ENCODE data around the gene TAPBPL.

DNA sequence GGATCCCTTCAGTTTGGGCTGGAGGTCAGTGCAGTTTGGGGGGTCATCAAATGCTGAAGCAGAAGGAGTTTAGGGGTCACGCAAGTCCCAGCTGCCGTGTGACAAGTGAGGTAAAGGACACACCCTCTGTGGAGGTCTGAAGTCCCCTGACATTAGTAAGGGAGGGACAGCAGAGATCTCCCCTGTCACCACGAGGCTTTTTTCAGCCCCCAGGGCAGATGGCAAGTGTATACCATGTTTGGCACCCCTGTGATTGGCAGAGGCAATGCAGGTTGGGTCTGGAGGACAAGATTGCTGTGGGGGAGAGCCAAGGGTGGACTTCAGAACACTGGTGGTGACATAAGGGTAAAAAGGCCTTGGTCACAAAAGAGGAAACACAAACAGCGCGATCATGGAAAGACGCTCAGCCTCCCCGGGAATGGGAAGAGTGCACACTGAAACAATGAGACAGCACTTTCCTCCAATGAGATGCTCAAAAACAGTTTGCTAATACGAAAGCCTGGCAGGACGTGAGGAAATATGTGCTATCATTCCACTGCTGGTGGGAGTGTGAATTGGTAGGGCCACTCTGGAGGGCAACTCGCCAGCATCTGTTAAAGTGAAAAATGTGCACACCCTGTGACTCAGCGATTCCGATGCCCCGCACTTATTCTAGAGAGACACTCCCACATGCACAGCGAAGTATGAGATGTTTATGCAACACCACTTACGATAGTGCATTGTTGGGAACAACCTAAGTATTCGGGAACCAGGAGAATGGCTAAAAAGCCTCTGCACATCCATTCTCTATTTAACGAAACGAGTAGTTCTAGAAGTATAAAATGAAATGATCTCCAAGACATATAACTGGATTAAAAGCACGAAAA, 21.5 kb upstream of the TAPBPL start:
- TF ChIP-seq, protein P1, sequence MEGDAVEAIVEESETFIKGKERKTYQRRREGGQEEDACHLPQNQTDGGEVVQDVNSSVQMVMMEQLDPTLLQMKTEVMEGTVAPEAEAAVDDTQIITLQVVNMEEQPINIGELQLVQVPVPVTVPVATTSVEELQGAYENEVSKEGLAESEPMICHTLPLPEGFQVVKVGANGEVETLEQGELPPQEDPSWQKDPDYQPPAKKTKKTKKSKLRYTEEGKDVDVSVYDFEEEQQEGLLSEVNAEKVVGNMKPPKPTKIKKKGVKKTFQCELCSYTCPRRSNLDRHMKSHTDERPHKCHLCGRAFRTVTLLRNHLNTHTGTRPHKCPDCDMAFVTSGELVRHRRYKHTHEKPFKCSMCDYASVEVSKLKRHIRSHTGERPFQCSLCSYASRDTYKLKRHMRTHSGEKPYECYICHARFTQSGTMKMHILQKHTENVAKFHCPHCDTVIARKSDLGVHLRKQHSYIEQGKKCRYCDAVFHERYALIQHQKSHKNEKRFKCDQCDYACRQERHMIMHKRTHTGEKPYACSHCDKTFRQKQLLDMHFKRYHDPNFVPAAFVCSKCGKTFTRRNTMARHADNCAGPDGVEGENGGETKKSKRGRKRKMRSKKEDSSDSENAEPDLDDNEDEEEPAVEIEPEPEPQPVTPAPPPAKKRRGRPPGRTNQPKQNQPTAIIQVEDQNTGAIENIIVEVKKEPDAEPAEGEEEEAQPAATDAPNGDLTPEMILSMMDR (IDR thresholded peaks at IDR 0.05 in 8 of 11, conservative IDR thresholded peaks at IDR 0.05 in 3 of 11): no peak
- TF ChIP-seq POLR2A (IDR thresholded peaks at IDR 0.05) (no peak), POLR2AphosphoS5 (IDR thresholded peaks at IDR 0.05) (peak in 1 of 3 donors; percentile 79)
